IPS-NIHi7 (cell line): Measurements from ENCODE around the gene SON.
"Not testable (repeated sequence)": the region's sequence is repeated elsewhere in the genome, so short reads cannot be mapped to it uniquely, and the experiment has no call there.

Experiments
- DNase-seq: peaks from one replicate; pipeline ENCODE4 v3.0.0; 2012; ENCODE audit warnings: mixed read lengths; ENCODE audit errors: extremely low spot score

The SON gene

DNA sequence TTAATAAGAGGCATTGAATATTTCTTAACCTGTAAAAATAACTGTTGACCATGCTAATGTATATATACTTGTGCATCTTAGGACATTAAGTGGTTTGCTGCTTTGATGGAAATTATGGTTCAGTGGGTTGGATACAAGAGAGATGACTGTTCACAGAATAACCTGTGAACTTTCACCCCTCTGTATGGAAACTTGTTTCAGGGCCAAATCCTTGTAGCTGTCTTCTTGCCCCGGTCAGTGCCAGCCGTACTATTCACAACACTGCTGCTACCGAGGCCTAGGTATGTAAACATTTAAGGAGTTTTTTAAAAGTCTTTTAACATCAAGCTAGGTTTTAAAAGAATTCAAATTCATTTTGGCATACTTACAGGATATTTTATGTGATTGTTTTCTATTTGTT is 29.5 kb downstream of the SON start:
- no peak for DNase-seq

DNA sequence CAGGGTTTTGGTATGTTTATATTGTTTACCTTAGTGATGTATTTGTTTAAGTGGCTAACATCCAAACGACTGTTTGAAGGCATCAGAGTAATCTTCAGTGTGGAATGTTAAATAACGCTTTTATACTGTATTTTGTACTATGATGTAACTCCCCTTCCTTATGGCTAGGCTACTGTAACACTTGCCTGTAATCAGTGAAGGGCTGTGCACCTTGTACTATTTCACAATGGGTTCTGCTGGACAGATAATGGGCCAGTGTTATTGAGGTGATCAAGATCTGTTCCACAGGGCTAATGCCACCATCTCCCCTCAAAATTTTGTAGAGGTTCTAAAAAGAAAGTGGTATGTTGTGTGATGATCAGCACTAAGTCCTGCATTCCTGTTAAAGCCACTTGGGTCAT is 33.9 kb downstream of the SON start:
- DNase-seq = not testable (repeated sequence)

DNA sequence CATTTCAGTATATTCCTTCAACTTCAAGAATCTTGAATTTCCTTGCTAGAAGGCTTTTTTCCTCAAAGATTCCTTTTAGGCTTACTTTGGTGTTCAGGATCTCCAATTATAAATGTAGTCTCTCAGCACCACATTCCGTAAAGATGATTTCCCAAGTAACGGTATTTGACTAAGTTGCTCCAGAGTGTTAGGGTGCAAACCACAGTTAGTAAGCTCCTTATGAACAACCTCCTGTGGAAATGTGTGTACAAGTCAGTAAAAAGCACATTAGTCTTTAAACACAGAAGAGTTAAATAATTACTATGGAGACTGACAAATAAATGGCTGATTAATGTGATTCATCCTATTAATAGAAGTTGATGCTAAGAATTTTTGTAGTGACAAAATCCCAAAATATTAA is 35.4 kb downstream of the SON start:
- no peak for DNase-seq

DNA sequence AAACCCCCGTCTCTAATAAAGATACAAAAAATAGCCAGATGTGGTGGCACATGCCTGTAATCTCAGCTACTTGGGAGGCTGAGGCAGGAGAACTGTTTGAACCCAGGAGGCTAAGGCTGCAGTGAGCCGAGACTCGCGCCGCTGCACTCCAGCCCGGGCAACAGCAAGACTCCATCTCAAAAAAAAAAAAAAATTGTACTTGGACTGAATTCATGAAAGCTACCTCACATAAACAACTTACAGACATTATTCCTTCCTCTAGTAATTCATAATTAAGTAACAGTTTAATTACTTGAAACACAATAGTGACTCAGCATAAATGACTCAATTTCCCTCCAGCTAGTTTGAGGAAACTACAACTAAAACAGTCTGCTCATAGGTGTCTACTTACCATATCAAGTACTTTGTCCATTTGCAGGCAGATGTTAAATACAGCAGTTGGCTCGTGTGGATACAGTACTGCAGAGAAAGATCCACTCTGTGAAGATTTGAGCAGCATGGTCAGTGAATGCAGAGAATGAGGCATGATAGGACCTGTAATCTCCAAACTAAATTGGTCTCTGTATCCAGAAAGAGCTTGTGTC is 36.2 kb downstream of the SON start:
- no peak for DNase-seq

DNA sequence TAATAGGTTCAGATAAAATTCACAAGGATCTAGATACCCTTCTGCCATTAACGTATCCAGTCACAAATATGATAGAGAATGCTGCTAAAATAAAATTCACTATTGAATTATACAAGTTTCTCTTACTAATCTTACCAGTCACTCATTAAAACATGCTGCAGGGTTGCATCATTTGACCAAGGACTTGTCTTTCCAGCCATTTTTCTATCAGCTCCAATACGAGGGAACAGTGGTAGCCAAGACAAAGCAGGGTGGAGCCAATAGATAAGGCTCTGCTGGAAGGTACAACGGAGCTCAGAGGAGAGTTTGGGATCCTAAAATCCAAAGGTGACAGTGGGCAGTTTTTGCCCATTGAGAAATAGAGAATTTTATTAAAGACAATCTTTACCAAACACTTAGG is 41.6 kb downstream of the SON start:
- no peak for DNase-seq

DNA sequence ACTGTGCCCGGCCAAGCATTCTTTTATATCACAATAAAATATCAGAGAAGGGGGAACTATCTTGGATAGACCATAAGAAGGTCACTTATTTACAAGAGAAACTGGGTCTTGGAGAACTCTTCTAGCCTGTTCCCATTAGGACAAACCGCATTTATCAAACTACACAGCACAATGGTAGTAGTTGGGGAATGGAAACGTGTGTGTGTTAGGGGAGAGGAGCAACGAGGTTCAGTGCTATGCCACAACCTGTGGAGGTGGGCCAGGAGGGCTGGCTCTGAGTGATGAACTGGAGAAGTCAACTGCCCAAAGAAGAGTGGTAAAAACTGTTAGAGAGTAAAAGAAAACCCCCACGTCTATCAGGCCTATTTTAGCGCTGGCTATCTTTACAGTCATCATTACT is 44.1 kb downstream of the SON start:
- DNase-seq = no peak

DNA sequence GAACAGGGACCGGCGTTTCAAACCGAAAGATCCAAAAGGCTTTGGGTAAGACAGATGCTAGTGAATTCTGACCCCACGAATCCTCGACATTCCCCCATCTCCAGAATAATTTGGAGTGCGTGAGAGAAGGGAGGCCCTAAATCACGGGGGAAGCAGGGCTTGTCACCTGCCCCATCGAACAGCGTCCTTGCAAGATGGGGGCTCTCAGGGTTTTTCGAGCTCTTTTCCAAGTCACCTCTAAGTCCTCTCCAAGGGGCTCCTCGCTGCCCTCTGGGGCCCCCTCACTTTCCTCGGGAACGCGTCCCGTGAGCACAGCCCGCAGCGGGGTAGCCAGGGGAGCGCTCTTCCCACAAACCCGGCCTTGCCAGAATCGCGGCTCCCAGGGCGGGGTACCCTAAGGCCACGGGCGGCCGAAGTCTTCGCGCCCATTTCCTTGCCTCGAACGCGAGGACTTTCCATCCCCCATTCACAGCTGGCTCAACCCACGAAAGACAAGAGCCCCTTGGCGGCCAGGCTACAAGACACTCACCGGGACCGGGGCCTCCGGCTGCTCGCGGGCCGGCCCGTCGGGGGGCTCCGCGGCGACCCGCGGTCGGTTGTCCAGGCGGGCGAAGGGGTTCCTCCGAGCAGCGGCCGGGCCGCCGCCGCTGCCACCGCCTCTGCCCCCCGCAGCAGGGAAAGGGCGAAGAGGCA is 45.1 kb downstream of the SON start:
- DNase-seq = peak; percentile 26

DNA sequence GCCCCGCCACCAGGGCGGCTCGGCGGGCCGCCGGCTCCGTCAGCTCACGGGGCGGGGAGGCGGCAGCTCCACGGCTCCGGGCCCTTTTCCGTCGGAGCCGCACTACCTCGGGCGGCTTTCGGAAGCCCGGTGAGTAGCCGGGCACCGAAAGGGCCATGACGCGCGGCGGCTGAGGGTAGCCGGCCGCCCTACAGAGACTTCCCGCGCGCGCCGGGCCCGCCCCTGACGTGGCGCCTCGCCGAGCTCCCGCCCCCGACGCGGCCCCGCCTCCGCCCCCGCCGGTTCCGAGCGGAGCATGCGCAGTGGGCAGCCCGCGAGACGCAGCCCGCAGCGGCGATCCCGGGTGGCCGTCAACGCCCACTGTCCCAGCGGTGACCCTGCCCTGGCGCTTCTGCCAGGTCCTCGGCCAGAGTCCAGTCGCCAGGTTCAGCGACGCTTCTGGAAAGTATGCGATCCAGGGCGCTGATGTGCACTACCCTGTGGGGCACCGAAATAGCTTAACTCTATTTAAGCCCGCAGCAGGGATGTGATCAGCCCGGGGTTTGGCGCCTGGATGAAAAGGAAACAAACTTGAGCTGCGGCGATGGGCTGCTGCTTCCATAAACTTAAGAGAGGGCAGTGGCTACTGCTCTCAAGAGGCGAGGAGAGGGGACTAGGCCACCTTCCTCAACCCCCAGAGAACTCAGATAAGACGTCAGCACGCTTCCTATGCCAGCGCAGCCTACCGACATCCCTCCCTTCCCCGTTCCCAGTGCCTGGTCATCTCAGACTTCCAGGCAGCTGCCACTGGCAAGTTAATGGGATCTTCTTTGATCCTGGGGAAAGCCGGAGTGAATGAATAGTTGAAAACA is 45.9 kb downstream of the SON start, which contains the start of gene DONSON:
Gene DONSON (minus strand): TSS at position 200 of the 851 bp plus-strand sequence. CDS start 43 bp downstream, at position 157.
- peak; percentile 99 for DNase-seq

DNA sequence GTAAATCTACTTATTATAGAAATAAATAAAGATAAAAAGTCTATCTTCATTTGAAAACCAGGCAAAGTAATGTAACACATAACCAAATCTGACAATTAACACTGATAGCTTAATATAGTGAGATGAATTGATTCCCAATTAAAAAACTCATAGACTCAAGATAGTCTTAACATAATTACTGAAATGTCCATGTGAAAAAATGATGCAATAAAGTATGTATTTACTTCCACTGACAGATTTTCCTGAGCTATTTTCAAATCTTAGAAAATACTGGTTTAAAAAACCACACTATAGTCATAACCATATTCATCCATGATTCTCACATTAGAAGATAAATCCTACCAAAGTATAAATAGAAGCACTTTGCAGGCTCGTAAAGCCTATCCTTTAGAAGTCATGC is 55.2 kb downstream of the SON start:
- no peak for DNase-seq

DNA sequence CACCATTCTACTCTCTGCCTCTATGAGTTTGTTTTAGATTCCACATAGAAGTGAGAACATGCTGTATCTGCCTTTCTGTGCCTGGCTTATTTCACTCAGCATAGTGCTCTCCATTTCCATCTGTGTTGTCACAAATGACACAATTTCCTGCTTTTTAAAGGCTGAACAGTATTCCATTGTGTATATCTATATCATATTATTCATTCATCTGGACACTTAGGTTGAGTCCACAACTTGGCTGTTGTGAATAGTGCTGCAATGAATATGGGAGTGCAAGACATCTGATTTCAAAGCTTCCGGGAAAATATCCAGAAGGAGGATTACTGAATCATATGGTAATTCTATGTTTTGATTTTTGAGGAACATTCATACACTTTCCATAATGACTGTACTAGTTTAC is 65.7 kb downstream of the SON start:
- DNase-seq = no peak

DNA sequence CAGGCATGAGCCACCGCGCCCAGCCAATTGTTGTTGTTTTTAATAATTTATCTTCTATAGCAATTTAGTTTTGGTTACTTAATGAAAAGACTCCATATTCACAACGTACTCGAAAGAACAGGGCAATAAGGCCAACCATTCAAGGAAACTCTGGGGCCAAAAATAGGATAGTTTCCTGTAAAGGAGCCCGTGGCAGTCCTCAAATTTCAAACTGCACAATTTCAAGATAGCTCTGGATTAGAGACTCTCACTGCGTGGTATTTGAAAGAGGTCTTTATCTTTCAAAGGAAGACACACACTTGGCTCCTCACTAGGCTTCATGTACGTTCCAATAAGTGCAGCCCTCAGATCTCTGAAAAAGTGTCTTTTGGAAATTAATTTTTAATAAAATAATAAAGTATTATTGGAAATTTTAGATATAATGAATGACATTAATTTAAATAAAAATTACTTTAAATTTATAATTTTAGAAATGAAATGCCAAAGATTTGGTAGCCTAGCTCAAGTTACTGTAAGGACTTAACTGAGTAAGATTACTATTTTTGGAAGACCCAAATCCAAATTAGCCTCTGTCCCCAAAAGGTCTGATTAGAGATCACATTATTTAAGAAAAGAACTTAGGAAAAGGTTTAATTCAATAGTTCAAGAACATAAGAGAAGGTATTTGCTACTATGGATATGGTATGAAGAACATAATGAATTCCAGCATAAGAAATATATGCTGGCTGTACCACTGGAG is 68.3 kb downstream of the SON start:
- no peak for DNase-seq

DNA sequence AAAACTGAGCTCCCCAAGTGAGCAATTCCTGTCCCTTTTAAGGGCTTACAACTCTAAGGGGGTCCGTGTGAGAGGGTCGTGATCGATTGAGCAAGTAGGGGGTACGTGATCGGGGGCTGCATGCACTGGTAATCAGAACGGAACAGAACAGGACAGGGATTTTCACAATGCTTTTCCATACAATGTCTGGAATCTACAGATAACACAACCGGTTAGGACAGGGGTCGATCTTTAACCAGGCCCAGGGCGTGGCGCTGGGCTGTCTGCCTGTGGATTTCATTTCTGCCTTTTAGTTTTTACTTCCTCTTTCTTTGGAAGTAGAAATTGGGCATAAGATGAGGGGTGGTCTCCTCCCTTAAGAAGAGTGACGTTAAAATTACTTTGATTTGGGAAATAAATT is 74.7 kb downstream of the SON start:
- DNase-seq = not testable (repeated sequence)

DNA sequence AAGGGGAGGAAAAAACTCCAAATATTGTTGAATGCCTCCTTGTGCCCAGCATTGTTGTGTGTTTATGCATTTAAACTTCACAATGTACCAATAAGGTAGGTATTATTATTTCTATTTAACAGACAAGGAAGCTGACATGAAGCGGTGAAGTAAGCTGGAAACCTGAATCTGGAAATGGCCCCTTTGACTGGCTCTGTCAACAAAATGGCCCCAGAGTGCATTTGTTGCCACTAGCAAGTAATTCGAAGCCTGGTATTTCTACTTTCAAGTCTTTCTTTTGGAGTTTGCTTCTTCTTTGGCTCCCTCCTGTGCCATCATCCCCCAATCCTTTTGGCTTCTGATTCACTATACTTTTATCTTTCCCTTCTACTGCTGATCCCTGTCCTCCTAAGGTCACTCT is 75.6 kb downstream of the SON start:
- DNase-seq = peak; percentile 11

DNA sequence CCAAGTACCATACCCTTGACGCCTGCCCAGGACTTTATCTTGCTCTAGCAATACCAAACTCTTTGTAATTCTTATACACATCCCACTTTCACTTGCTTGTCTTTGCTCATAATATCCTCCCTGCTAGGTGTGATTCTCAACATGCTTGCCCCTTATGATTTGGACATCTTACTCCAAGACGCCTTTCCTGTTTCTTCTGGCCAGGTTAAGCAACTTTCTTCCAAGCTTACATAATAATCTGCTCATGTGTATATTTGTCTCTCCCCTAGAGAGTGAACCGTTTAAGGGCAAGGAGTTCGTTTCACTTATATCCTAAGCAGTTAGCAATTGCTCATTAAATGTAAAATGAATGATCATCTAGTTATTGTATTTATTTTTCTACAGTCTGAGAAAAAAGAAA is 76.9 kb downstream of the SON start:
- DNase-seq = no peak

DNA sequence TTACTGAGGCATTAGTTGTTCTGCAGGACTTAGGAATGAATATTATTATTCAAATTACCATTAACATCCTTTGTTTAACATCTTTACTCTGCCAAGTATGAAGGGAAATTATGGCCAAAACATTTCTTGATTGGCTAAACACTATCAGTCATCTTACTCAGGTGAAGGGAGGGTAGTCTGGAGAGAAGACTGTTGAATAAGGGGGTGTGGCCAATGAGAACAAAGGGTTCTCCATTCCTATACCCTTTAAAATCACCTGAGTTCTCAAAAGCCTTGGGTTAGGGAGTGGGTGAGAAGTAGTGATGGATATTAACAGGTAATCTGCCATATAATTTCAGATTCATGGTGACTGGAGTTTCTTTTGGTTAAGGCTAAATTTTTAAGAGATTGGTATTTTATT is 79.4 kb downstream of the SON start:
- DNase-seq = peak; percentile 41

DNA sequence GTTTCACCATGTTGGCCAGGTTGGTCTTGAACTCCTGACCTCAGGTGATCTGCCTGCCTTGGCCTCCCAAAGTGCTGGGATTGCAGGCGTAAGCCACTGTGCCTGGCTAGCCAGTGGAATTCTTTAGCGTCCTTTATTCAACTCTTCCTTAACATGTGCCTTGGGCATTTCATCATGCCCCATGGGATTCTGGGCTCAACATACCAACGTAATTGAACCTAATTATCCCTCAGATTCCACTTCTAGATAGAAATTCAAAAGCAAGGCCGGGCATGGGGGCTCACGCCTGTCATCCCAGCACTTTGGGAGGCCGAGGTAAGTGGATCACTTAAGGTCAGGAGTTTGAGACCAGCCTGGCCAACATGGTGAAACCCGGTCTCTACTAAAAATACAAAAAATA is 83.3 kb downstream of the SON start:
- DNase-seq = not testable (repeated sequence)
